Psoas muscle (tissue), 8 donors: ENCODE results near the gene GALNT17. TPM values are rescaled to one million over a fixed set of nuclear protein-coding genes. Genes with fewer than 3 reads are reported as not detected.

Experiments used
- ATAC-seq, 4 donors: fragments of 200-7000 bp; cut with Tn5 transposase; one replicate each; pipeline ENCODE4 v1.9.1; 2020; ENCODE audit warnings: moderate library complexity in 3 of 4, mild to moderate bottlenecking in 2 of 4
- DNase-seq, 2 donors: peaks; one replicate each; pipeline ENCODE4 v3.0.0-alpha.2; 2020
- H3K27ac ChIP-seq: fragments of 200-600 bp; one replicate; pipeline ENCODE4 v1.8.0; 2022
- H3K27me3 ChIP-seq, 3 donors: fragments of 200-600 bp in 1 of 3; one replicate each; pipeline versions ENCODE4 v1.6.1 to v1.8.0; 2013 to 2022; ENCODE audit warnings: low read length in 2 of 3, mild to moderate bottlenecking in 2 of 3, moderate library complexity in 1 of 3; ENCODE audit not compliant: insufficient read depth in 3 of 3
- H3K36me3 ChIP-seq, 2 donors: fragments of 200-600 bp in 1 of 2; one replicate each; pipeline versions ENCODE4 v1.6.1 to v1.8.0; 2013 to 2022; ENCODE audit warnings: low read depth in 1 of 2, mild to moderate bottlenecking in 1 of 2, moderate library complexity in 1 of 2; ENCODE audit not compliant: insufficient read depth in 1 of 2
- H3K4me1 ChIP-seq: fragments of 200-600 bp; one replicate; pipeline ENCODE4 v1.8.0; 2022
- H3K4me3 ChIP-seq: fragments of 200-600 bp; one replicate; pipeline ENCODE4 v1.8.0; 2022; ENCODE audit warnings: mild to moderate bottlenecking
- H3K9me3 ChIP-seq: fragments of 200-600 bp; one replicate; pipeline ENCODE4 v1.8.0; 2022
- WGBS, 3 donors: extraction: QIAGEN DNeasy Blood & Tissue Kit; methylation state at CpG; one replicate each; pipeline versions ENCODE4 v1.1.6 to v1.1.7; 2013; 5-methylcytosine and 5-hydroxymethylcytosine counted together
- intact Hi-C, 2 donors: fragments of 100-400 bp; cut with DNase I; formaldehyde crosslinking; loops; one replicate each; pipeline versions ENCODE4 v1.11.0 to v1.14.2; 2022
- polyA plus RNA-seq, 3 donors: library from polyadenylated mRNA; stranded (reverse); fragments of 200-250 nt; gene quantifications; one replicate each; pipeline ENCODE4 v1.2.3, GENCODE V29; 2013
- total RNA-seq, 4 donors: library from RNA; stranded (reverse); fragmentation: NEBNext Ultra II Directional in 2 of 4; extraction: Animal tissue kit (Norgen Biotek cat#: 25700) in 2 of 4; gene quantifications; one replicate each; pipeline versions ENCODE4 v1.2.1 to v1.2.4, GENCODE V29; 2021 to 2023
- TF ChIP-seq, protein P1 (sequence below): fragments of 200-600 bp; IDR thresholded peaks from one replicate; pipeline ENCODE4 v1.8.0; 2022; ENCODE audit warnings: antibody characterized with exemption
- donor health status: healthy with polysubstance abuse.
- donor health status: DM: no; HTN: no; CAD: no; lungs with moderate emphysema.
- donor health status: Bipolar disorder and iron deficiency.
- donor health status: healthy.
- donor health status: DM: yes; HTN: yes; CAD: no.
- donor health status: DM: no; HTN: no; CAD: no.
- donor health status: DM: no; HTN: no; CAD: no.
- donor health status: DM: yes; HTN: yes; CAD: no.

GALNT17 gene
- total and polyA plus RNA-seq, 7 donors = 0.17 to 3.5 (median 0.65) TPM

DNA sequence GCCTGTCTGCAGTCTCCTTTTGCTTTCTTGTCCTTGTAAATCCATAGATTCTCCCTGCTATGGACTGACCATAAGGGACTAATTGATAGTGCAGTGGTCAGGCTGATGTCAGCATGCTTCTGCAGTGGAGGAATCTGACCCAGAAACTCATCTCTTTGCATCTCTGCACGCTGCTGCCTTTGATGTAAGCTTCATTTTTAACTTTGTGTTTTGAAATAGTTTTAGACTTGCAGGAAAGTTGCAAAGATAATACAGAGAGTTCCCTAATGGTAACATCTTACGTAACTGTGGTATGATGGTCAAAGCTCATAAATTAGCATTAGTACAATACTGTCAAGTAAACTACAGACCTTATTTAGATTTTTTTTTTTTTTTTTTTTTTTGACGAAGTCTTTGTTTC, 89.6 kb downstream of the GALNT17 start:
- TF ChIP-seq, protein P1, sequence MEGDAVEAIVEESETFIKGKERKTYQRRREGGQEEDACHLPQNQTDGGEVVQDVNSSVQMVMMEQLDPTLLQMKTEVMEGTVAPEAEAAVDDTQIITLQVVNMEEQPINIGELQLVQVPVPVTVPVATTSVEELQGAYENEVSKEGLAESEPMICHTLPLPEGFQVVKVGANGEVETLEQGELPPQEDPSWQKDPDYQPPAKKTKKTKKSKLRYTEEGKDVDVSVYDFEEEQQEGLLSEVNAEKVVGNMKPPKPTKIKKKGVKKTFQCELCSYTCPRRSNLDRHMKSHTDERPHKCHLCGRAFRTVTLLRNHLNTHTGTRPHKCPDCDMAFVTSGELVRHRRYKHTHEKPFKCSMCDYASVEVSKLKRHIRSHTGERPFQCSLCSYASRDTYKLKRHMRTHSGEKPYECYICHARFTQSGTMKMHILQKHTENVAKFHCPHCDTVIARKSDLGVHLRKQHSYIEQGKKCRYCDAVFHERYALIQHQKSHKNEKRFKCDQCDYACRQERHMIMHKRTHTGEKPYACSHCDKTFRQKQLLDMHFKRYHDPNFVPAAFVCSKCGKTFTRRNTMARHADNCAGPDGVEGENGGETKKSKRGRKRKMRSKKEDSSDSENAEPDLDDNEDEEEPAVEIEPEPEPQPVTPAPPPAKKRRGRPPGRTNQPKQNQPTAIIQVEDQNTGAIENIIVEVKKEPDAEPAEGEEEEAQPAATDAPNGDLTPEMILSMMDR = no peak
- intact Hi-C loops = no loop called here
- DNase-seq = no peak
- Histone ChIP-seq H3K9me3 (peaks cover 8% of the 10 kb centered on the region), H3K4me1 (no peaks in the 10 kb centered on the region), H3K27me3 (no peaks in the 10 kb centered on the region), H3K27ac (no peak overlapping the region), H3K36me3 (no peaks in the 10 kb centered on the region), H3K4me3 (no peak overlapping the region)
- 79 to 82% (median 80%) methylated on average over 3 of the region's 3 CpGs for WGBS, 3 donors
- no peak for ATAC-seq

DNA sequence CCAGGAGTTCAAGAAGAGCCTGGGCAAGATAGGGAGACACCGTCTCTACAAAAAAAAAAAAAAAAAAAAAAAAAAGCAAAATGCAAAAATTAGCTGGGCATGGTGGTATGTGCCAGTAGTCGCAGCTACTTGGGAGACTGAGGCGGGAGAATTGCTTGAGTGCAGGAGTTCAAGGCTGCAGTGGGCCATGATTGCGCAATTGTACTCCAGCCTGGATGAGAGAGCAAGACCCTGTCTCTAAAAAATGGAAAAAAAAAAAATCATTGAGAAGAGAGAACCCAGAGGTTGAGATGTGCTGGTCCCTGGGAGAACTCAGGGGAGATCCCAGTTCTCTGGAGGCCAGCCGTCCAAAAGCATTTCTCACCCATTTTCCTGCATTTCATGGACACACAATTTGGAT, 95.2 kb downstream of the GALNT17 start:
- Histone ChIP-seq H3K4me1 (no peaks in the 10 kb centered on the region), H3K4me3 (no peak overlapping the region), H3K36me3 (no peaks in the 10 kb centered on the region), H3K27me3 (no peaks in the 10 kb centered on the region), H3K27ac (no peak overlapping the region), H3K9me3 (no peaks in the 10 kb centered on the region)
- WGBS, 3 donors = 77 to 93% (median 85%) methylated on average over 5 of the region's 5 CpGs
- intact Hi-C loops = no loop called here
- TF ChIP-seq, protein P1 = no peak
- ATAC-seq = no peak
- no peak for DNase-seq

DNA sequence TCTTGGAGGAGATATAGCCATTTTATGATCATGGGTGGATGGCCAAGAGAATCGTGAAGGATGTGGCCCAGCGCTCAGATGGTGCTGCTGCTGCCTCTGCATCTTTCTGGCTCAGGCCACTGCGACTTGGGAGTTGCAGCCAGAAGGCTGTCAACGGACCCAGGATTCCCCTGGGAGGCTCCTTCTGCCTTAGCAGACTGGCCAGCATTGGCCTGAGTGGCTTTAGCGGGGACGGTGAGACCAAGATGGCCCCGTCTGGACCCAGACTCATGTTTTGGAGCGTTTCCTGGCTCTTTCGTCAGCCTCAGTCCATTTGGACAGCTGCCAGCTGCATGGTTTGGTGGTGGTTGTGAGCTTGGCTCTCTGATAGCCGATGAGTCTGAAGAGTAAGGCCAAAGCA, 97.2 kb downstream of the GALNT17 start:
- Histone ChIP-seq H3K4me3 (no peak overlapping the region), H3K27me3 (peaks cover 0 to 2% (median 0%) of the 10 kb centered on the region in 3 donors), H3K4me1 (no peaks in the 10 kb centered on the region), H3K36me3 (no peaks in the 10 kb centered on the region), H3K27ac (no peak overlapping the region), H3K9me3 (no peaks in the 10 kb centered on the region)
- 73 to 87% (median 84%) methylated on average over 10 of the region's 10 CpGs for WGBS, 3 donors
- TF ChIP-seq, protein P1 = no peak
- ATAC-seq (no peak), DNase-seq (no peak)
- intact Hi-C loops = no loop called here

DNA sequence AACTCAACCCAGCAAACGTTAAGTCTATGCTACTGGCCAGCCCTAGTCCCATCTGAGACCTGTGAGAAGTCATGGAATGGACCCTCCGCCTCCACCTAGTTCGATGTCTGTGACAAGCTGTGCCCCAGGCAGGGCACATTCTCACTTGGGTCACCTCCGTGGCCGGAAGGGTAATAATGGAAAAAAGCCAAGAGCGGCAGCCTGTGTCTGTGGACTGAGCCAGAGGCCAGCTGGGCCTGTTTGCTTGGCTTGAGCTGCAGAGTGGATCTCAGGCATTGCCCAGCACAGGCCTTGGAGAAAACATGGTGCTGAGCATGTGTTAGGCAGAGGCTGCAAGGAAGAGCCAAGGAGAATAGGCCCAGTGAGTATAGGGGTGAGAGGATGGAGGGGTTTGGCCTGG, 97.8 kb downstream of the GALNT17 start:
- H3K36me3 ChIP-seq = no peaks in the 10 kb centered on the region
- H3K27ac ChIP-seq = no peak overlapping the region
- no peak for DNase-seq
- 60 to 62% (median 62%) methylated on average over 6 of the region's 6 CpGs for WGBS, 3 donors
- TF ChIP-seq, protein P1 = no peak
- intact Hi-C loops = loop anchor here in 1 of 2 donors (10.0 kb wide), 1 partner anchor 95 kb away; the partner anchor contains the start of gene GALNT17
- H3K9me3 ChIP-seq = no peaks in the 10 kb centered on the region
- H3K27me3 ChIP-seq = peaks cover 0 to 2% (median 0%) of the 10 kb centered on the region in 3 donors
- no peak overlapping the region for H3K4me3 ChIP-seq
- H3K4me1 ChIP-seq = no peaks in the 10 kb centered on the region
- ATAC-seq = no peak

DNA sequence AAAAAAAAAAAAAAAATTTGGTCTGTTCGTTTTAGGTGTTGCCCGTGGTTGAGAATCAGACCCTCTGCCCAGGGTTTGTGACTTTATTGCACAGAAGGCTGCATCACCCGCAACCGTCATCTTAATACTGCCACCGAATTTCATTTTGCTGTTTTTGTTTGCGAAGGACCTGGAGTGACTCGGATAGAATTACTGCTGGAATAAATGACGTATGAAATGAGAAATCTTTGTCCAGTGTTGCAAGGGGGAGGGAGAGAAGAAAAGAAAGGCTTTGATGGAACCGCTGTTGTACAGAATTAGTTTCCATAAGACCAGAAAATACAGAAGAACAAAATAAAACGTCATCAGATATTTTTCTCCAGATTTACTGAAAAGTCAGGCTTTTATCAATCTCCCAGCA, 103.3 kb downstream of the GALNT17 start:
- H3K9me3 ChIP-seq = no peaks in the 10 kb centered on the region
- DNase-seq (no peak), ATAC-seq (no peak)
- 74 to 75% (median 74%) methylated on average over 10 of the region's 10 CpGs for WGBS, 3 donors
- H3K27ac ChIP-seq = no peak overlapping the region
- TF ChIP-seq, protein P1 = no peak
- intact Hi-C loops = loop anchor here in 1 of 2 donors (5.0 to 10.0 kb wide), 3 partner anchors 72 to 497 kb away; partner anchors contain the start of gene GALNT17
- no peaks in the 10 kb centered on the region for H3K36me3 ChIP-seq
- no peak overlapping the region for H3K4me3 ChIP-seq
- H3K4me1 ChIP-seq = peaks cover 17% of the 10 kb centered on the region
- H3K27me3 ChIP-seq = peaks cover 0 to 2% (median 0%) of the 10 kb centered on the region in 3 donors
